Bronchial epithelial cell (primary cell): ENCODE measurements around the gene FBN1. TPM values are rescaled to one million over a fixed set of nuclear protein-coding genes. Genes with fewer than 3 reads are reported as not detected.

Experiments
- DNase-seq: peaks from one replicate; pipeline ENCODE4 v3.0.0-alpha.2; 2010; ENCODE audit warnings: low read depth
- FAIRE-seq: peaks from 2 replicates; lab custom pipeline; 2011; peaks lifted over from hg19 to GRCh38; lab: Jason Lieb, UNC
- H3K27me3 ChIP-seq: 2 replicates; pipeline ENCODE4 v1.5.1; 2011; ENCODE audit warnings: low read length; ENCODE audit not compliant: control insufficient read depth, insufficient read depth
- H3K36me3 ChIP-seq: 2 replicates; pipeline ENCODE4 v1.5.1; 2011; ENCODE audit warnings: low read length; ENCODE audit not compliant: control insufficient read depth, insufficient read depth
- H3K4me3 ChIP-seq: 2 replicates; pipeline ENCODE4 v1.5.1; 2011; ENCODE audit warnings: mild to moderate bottlenecking, low read depth, low read length, control low read depth
- CTCF ChIP-seq: IDR thresholded peaks from 2 replicates; pipeline ENCODE4 v1.5.1; 2011; ENCODE audit warnings: mild to moderate bottlenecking, moderate library complexity, low read length, control low read depth, inconsistent platforms; ENCODE audit not compliant: insufficient read depth, severe bottlenecking
- total RNA-seq: library from RNA; depleted of rRNA; stranded (reverse); fragments of >200 nt; gene quantifications from 2 replicates; pipeline ENCODE4 v1.2.1, GENCODE V29; 2014

Gene FBN1
- total RNA-seq, 1 donor from 2014 or later, result 6.3 TPM

GRCh38 chr15:48604567-48604966, 40.9 kb downstream of the FBN1 start:
- FAIRE-seq (no peak), DNase-seq (no peak)
- no peak for TF ChIP-seq CTCF
- no peaks in the 10 kb centered on the region for H3K36me3 ChIP-seq
- no peak overlapping the region for H3K4me3 ChIP-seq
- H3K27me3 ChIP-seq, result no peaks in the 10 kb centered on the region

- no peak for DNase-seq
- no peaks in the 10 kb centered on the region for H3K27me3 ChIP-seq
- H3K36me3 ChIP-seq, result no peaks in the 10 kb centered on the region
- H3K4me3 ChIP-seq, result no peak overlapping the region
- no peak for TF ChIP-seq CTCF
- FAIRE-seq, result no peak
These were observed 41.6 kb downstream of the FBN1 start for GRCh38 chr15:48603922-48604321.

- H3K4me3 ChIP-seq, result no peak overlapping the region
- no peaks in the 10 kb centered on the region for H3K27me3 ChIP-seq
- no peak for FAIRE-seq
- TF ChIP-seq CTCF, result no peak
- no peak for DNase-seq
- no peaks in the 10 kb centered on the region for H3K36me3 ChIP-seq
These were observed 42.4 kb downstream of the FBN1 start for GRCh38 chr15:48603123-48603500.

GRCh38 chr15:48602358-48603122, 43.0 kb downstream of the FBN1 start:
- no peaks in the 10 kb centered on the region for H3K27me3 ChIP-seq
- no peak for TF ChIP-seq CTCF
- no peaks in the 10 kb centered on the region for H3K36me3 ChIP-seq
- no peak for FAIRE-seq
- H3K4me3 ChIP-seq, result no peak overlapping the region
- DNase-seq, result peak; percentile 55

- FAIRE-seq (no peak), DNase-seq (no peak)
- no peaks in the 10 kb centered on the region for H3K36me3 ChIP-seq
- H3K27me3 ChIP-seq, result no peaks in the 10 kb centered on the region
- H3K4me3 ChIP-seq, result no peak overlapping the region
- no peak for TF ChIP-seq CTCF
These were observed 44.4 kb downstream of the FBN1 start for GRCh38 chr15:48601095-48601494.

- H3K36me3 ChIP-seq, result no peaks in the 10 kb centered on the region
- no peak for TF ChIP-seq CTCF
- H3K4me3 ChIP-seq, result no peak overlapping the region
- no peaks in the 10 kb centered on the region for H3K27me3 ChIP-seq
- FAIRE-seq (no peak), DNase-seq (no peak)
These were observed 48.7 kb downstream of the FBN1 start for GRCh38 chr15:48596841-48597240.
